HepG2 (cell line): ENCODE measurements around the gene IL17RB. TPM values are rescaled to one million over a fixed set of nuclear protein-coding genes. Genes with fewer than 3 reads are reported as not detected.

Experiments
- ATAC-seq: fragments of 200-7000 bp; cut with Tn5 transposase; 3 replicates; pipeline ENCODE4 v1.9.1; 2020; ENCODE audit warnings: mild to moderate bottlenecking, moderate library complexity
- BruUV-seq: library from RNA; stranded (reverse); fragments of 400-500 nt; replicated peaks from 2 replicates; lab custom pipeline; 2021; lab: Mats Ljungman, UMichigan
- CTCF ChIA-PET: fragments of 300-600 bp; formaldehyde crosslinking; extraction: SDS; loops from one replicate; lab custom pipeline; 2021; ENCODE audit warnings: low total read pairs, inconsistent platforms, low intra/inter-chr PET ratio; lab: Yijun Ruan, JAX
- POLR2A ChIA-PET: fragments of 350-600 bp; sonication (Branson Sonifier 250); formaldehyde crosslinking; loops from one replicate; lab custom pipeline; 2020; ENCODE audit warnings: antibody characterized with exemption, inconsistent platforms; lab: Yijun Ruan, JAX
- DNase-seq: peaks from one replicate; pipeline ENCODE4 v3.0.0-alpha.2; 2015; ENCODE audit warnings: low spot score
- FAIRE-seq: peaks from 3 replicates; lab custom pipeline; 2011; peaks lifted over from hg19 to GRCh38; lab: Jason Lieb, UNC
- H2AFZ ChIP-seq: one replicate; pipeline ENCODE4 v1.6.1; 2011; ENCODE audit warnings: low read length, inconsistent platforms
- H3K27ac ChIP-seq: fragments of 300-600 bp; 3 replicates; pipeline ENCODE4 v1.8.0; 2011; ENCODE audit warnings: mixed run types, mild to moderate bottlenecking, mixed read lengths, low read length, inconsistent platforms; ENCODE audit not compliant: insufficient read depth; ENCODE audit errors: extremely low read length
- H3K27me3 ChIP-seq, 2 experiments: fragments of 200-600 bp in 1 of 2; 2 replicates in 1 of 2; 3 replicates in 1 of 2; pipeline versions ENCODE4 v1.6.0 to v1.8.0; 2011; ENCODE audit warnings: low read length in 2 of 2, mild to moderate bottlenecking in 2 of 2, moderate library complexity in 2 of 2, inconsistent platforms in 1 of 2; ENCODE audit not compliant: insufficient read depth in 2 of 2, control insufficient read depth in 1 of 2
- H3K36me3 ChIP-seq, 2 experiments: fragments of 200-600 bp in 1 of 2; replicated peaks in 1 of 2; 2 replicates in 1 of 2; 3 replicates in 1 of 2; pipeline versions ENCODE4 v1.5.1 to v1.8.0; 2011; ENCODE audit warnings: low read length in 2 of 2, inconsistent platforms in 1 of 2; ENCODE audit not compliant: insufficient read depth in 2 of 2, control insufficient read depth in 1 of 2
- H3K4me1 ChIP-seq: 2 replicates; pipeline ENCODE4 v1.5.1; 2012; ENCODE audit warnings: low read length, inconsistent platforms; ENCODE audit not compliant: insufficient read depth
- H3K4me2 ChIP-seq: 2 replicates; pipeline ENCODE4 v1.6.0; 2011; ENCODE audit warnings: low read depth, low read length, inconsistent platforms
- H3K4me3 ChIP-seq, 3 experiments: fragments of 200-600 bp in 1 of 3; sonication (generic), shearing (Covaris generic) in 1 of 3; replicated peaks in 1 of 3; 2 replicates each; pipeline ENCODE4 v1.5.1; 2011 to 2016; ENCODE audit warnings: low read length in 3 of 3, inconsistent platforms in 2 of 3, low read depth in 2 of 3, mild to moderate bottlenecking in 2 of 3, control low read depth in 1 of 3, mixed read lengths in 1 of 3; ENCODE audit not compliant: insufficient read depth in 1 of 3
- H3K79me2 ChIP-seq: one replicate; pipeline ENCODE4 v1.6.1; 2011; ENCODE audit warnings: low read length, inconsistent platforms; ENCODE audit not compliant: insufficient read depth
- H3K9ac ChIP-seq: 2 replicates; pipeline ENCODE4 v1.6.0; 2011; ENCODE audit warnings: mild to moderate bottlenecking, low read depth, low read length, inconsistent platforms; ENCODE audit not compliant: insufficient read depth
- H3K9me3 ChIP-seq: 2 replicates; pipeline ENCODE4 v1.5.1; 2012; ENCODE audit warnings: mild to moderate bottlenecking, low read length
- H4K20me1 ChIP-seq: 2 replicates; pipeline ENCODE4 v1.6.0; 2011; ENCODE audit warnings: inconsistent platforms, mild to moderate bottlenecking, low read length, moderate library complexity; ENCODE audit not compliant: insufficient read depth
- AGO2 ChIP-seq: fragments of 200-400 bp; formaldehyde crosslinking; optimal IDR thresholded peaks from 2 replicates; pipeline ENCODE3; 2017; ENCODE audit warnings: mild to moderate bottlenecking, low read depth, low read length, moderate library complexity
- KDM2A ChIP-seq: sonication (generic); formaldehyde crosslinking; IDR thresholded peaks from 2 replicates; pipeline ENCODE4 v1.4.0; 2020; ENCODE audit warnings: low read depth, missing genetic modification reagents, borderline replicate concordance
- NFE2L2 ChIP-seq: fragments of 150-350 bp; IDR thresholded peaks from 2 replicates; pipeline ENCODE4 v1.6.1; 2014; ENCODE audit warnings: low read length
- PAF1 ChIP-seq: IDR thresholded peaks from 2 replicates; pipeline ENCODE4 v1.6.1; 2016; ENCODE audit warnings: missing genetic modification reagents, missing compliant biosample characterization
- POLR2A ChIP-seq, 2 experiments: IDR thresholded peaks; 2 replicates each; pipeline ENCODE4 v1.6.1; 2011; ENCODE audit warnings: low read depth in 2 of 2, low read length in 2 of 2, mild to moderate bottlenecking in 1 of 2, moderate library complexity in 1 of 2; ENCODE audit not compliant: insufficient read depth in 1 of 2
- RFXAP ChIP-seq: sonication (generic); formaldehyde crosslinking; IDR thresholded peaks from 2 replicates; pipeline ENCODE4 v1.4.0; 2020; ENCODE audit warnings: missing genetic modification reagents, borderline replicate concordance
- ZFP37 ChIP-seq: sonication (generic); formaldehyde crosslinking; IDR thresholded peaks from 2 replicates; pipeline ENCODE4 v1.4.0; 2020; ENCODE audit warnings: missing genetic modification reagents, borderline replicate concordance
- ZNF709 ChIP-seq: sonication (generic); formaldehyde crosslinking; IDR thresholded peaks from 2 replicates; pipeline ENCODE4 v1.5.0; 2020; ENCODE audit warnings: mild to moderate bottlenecking, missing genetic modification reagents
- ZNF776 ChIP-seq: sonication (generic); formaldehyde crosslinking; IDR thresholded peaks from 2 replicates; pipeline ENCODE4 v1.4.0; 2020; ENCODE audit warnings: mild to moderate bottlenecking, missing genetic modification reagents
- WGBS: methylation state at CpG from one replicate; pipeline ENCODE4 v1.1.6; 2017; ENCODE audit warnings: low lambda C conversion rate; 5-methylcytosine and 5-hydroxymethylcytosine counted together
- in situ Hi-C: cut with HindIII; loops from 2 replicates; pipeline ENCODE4 v1.10.0; 2017; ENCODE audit warnings: low pct_unique_long_range_greater_than_20kb; ENCODE audit not compliant: extremely low pct_ligation_motif_present
- intact Hi-C: fragments of 100-400 bp; cut with micrococcal nuclease; formaldehyde crosslinking; loops from one replicate; pipeline ENCODE4 v1.10.0; 2022; ENCODE audit not compliant: unreplicated experiment
- polyA plus RNA-seq, 8 experiments: library from polyadenylated mRNA; depleted of rRNA in 3 of 8; stranded (reverse) in 7 of 8; unstranded in 1 of 8; fragments of >200 nt; fragmentation: Illumina TruSeq in 4 of 8; extraction: Trizol in 4 of 8; gene quantifications; 2 replicates each; pipeline versions ENCODE4 v1.2.1 to v1.2.3, GENCODE V29; 2011 to 2016; ENCODE audit warnings: low read depth in 4 of 8, missing spikeins in 1 of 8, mixed read lengths in 1 of 8; ENCODE audit not compliant: insufficient read depth in 1 of 8
- total RNA-seq, 5 experiments: library from RNA; depleted of rRNA; stranded (reverse); fragments of >200 nt; fragmentation: Illumina TruSeq; extraction: Trizol; gene quantifications; 2 replicates each; pipeline ENCODE4 v1.2.3, GENCODE V29; 2016; ENCODE audit warnings: low read depth in 1 of 5
- TF ChIP-seq, protein P1 (sequence below): sonication (generic); formaldehyde crosslinking; IDR thresholded peaks from 2 replicates; pipeline ENCODE4 v1.4.0; 2020; ENCODE audit warnings: mild to moderate bottlenecking, missing genetic modification reagents

Gene IL17RB
- total and polyA plus RNA-seq, 2 of the 13 experiments (the other 11 are each of a cell fraction or from before 2014, with no cell fraction given): 130 to 190 TPM

DNA sequence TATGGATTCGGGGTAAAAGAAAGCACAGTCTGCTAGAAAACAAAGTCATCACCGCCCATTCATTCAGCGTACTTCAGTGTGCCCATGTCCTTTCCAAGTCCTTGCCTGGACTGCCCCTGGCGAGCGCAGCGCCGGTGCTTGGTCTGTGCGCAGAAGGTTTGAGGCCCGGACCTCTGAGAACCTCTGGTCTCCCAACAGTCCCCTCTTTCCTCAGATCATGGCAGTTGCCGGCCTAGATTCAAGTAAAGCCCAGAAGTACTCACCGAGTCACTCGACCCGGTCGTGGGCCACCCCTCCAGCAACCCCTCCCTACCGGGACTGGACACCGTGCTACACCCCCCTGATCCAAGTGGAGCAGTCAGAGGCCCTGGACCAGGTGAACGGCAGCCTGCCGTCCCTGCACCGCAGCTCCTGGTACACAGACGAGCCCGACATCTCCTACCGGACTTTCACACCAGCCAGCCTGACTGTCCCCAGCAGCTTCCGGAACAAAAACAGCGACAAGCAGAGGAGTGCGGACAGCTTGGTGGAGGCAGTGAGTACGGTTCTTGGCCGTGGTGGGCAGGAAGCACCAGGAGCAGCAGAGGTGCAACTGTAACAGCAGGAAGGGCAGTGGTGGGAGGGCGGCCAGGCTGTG, 36.5 kb upstream of the IL17RB start:
- peaks cover 0 to under 1% of the 10 kb centered on the region in 2 experiments; a peak in 1 of 5 replicates for H3K36me3 ChIP-seq
- no peaks in the 10 kb centered on the region for H3K79me2 ChIP-seq
- DNase-seq: no peak
- POLR2A ChIA-PET: interaction anchor here (1.6 kb wide), 1 partner anchor 38 kb away, joined by 6 read pairs; no protein-coding TSS in a partner anchor
- peaks cover 18% of the 10 kb centered on the region for H3K4me1 ChIP-seq
- ATAC-seq: peak; percentile 15
- H4K20me1 ChIP-seq: peaks cover 8% of the 10 kb centered on the region; the same call in 1 of the 2 replicates
- CTCF ChIA-PET: no interaction called here
- WGBS: 96% methylated on average over 21 of the region's 28 CpGs
- intact Hi-C loops (loop anchor here (5.0 kb wide), 1 partner anchor 32 kb away; no protein-coding TSS in a partner anchor), in situ Hi-C loops (no loop called here)
- H3K9me3 ChIP-seq: no peaks in the 10 kb centered on the region
- BruUV-seq: no TSS peak
- no peak overlapping the region for H3K4me2 ChIP-seq
- no peak overlapping the region for H3K27ac ChIP-seq
- H2AFZ ChIP-seq: no peak overlapping the region
- H3K9ac ChIP-seq: no peak overlapping the region
- H3K4me3 ChIP-seq: no peak overlapping the region
- no peak for FAIRE-seq
- H3K27me3 ChIP-seq: no peaks in the 10 kb centered on the region; a peak in 1 of 5 replicates
- TF ChIP-seq POLR2A (IDR thresholded peaks at IDR 0.05; ENCODE audit: insufficient read depth in 1 of 2, low read depth in 2 of 2, low read length in 2 of 2) (peak in 1 of 2 experiments; percentile 38; a peak in 2 of 4 replicates), NFE2L2 (no peak), AGO2 (peak; percentile 93), ZNF776 (CRISPR knock-in tag) (0 out of 2 replicates have a peak, but pooled peaks have one; percentile 22), PAF1 (CRISPR knock-in tag) (peak; percentile 81; the same call in 1 of the 2 replicates), ZFP37 (no peak), RFXAP (CRISPR knock-in tag) (no peak), KDM2A (CRISPR knock-in tag) (peak; percentile 22; the same call in 1 of the 2 replicates), ZNF709 (no peak)
- TF ChIP-seq, protein P1, sequence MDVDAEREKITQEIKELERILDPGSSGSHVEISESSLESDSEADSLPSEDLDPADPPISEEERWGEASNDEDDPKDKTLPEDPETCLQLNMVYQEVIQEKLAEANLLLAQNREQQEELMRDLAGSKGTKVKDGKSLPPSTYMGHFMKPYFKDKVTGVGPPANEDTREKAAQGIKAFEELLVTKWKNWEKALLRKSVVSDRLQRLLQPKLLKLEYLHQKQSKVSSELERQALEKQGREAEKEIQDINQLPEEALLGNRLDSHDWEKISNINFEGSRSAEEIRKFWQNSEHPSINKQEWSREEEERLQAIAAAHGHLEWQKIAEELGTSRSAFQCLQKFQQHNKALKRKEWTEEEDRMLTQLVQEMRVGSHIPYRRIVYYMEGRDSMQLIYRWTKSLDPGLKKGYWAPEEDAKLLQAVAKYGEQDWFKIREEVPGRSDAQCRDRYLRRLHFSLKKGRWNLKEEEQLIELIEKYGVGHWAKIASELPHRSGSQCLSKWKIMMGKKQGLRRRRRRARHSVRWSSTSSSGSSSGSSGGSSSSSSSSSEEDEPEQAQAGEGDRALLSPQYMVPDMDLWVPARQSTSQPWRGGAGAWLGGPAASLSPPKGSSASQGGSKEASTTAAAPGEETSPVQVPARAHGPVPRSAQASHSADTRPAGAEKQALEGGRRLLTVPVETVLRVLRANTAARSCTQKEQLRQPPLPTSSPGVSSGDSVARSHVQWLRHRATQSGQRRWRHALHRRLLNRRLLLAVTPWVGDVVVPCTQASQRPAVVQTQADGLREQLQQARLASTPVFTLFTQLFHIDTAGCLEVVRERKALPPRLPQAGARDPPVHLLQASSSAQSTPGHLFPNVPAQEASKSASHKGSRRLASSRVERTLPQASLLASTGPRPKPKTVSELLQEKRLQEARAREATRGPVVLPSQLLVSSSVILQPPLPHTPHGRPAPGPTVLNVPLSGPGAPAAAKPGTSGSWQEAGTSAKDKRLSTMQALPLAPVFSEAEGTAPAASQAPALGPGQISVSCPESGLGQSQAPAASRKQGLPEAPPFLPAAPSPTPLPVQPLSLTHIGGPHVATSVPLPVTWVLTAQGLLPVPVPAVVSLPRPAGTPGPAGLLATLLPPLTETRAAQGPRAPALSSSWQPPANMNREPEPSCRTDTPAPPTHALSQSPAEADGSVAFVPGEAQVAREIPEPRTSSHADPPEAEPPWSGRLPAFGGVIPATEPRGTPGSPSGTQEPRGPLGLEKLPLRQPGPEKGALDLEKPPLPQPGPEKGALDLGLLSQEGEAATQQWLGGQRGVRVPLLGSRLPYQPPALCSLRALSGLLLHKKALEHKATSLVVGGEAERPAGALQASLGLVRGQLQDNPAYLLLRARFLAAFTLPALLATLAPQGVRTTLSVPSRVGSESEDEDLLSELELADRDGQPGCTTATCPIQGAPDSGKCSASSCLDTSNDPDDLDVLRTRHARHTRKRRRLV (CRISPR knock-in tag): no peak
